H9 (cell line): ENCODE data around the gene P4HA1. TPM values are rescaled to one million over a fixed set of nuclear protein-coding genes. Genes with fewer than 3 reads are reported as not detected.

Source experiments
- DNase-seq: peaks from one replicate; pipeline ENCODE4 v3.0.0-alpha.2; 2017
- H2AFZ ChIP-seq: one replicate; pipeline ENCODE4 v1.6.1; 2013; ENCODE audit warnings: mild to moderate bottlenecking, low read length, control low read depth, moderate library complexity
- H2AK5ac ChIP-seq: 2 replicates; pipeline ENCODE4 v1.6.1; 2013; ENCODE audit warnings: low read length, control low read depth, mixed read lengths; ENCODE audit not compliant: insufficient read length
- H2BK120ac ChIP-seq: one replicate; pipeline ENCODE4 v1.6.1; 2013; ENCODE audit warnings: low read depth, mild to moderate bottlenecking, low read length, control low read depth, inconsistent platforms; ENCODE audit not compliant: poor library complexity, severe bottlenecking
- H2BK12ac ChIP-seq: 2 replicates; pipeline ENCODE4 v1.6.1; 2013; ENCODE audit warnings: low read length, control low read depth, mixed read lengths, low read depth; ENCODE audit not compliant: insufficient read length
- H2BK15ac ChIP-seq: 2 replicates; pipeline ENCODE4 v1.6.1; 2013; ENCODE audit warnings: low read depth, low read length, control low read depth
- H2BK20ac ChIP-seq: one replicate; pipeline ENCODE4 v1.6.1; 2013; ENCODE audit warnings: low read depth, mild to moderate bottlenecking, low read length, control low read depth, inconsistent platforms; ENCODE audit not compliant: poor library complexity, severe bottlenecking
- H2BK5ac ChIP-seq: 2 replicates; pipeline ENCODE4 v1.6.1; 2013; ENCODE audit warnings: low read length, control low read depth, mixed read lengths; ENCODE audit not compliant: insufficient read length
- H3K14ac ChIP-seq: 2 replicates; pipeline ENCODE4 v1.6.1; 2013; ENCODE audit warnings: low read length, control low read depth; ENCODE audit not compliant: insufficient read depth
- H3K18ac ChIP-seq: 2 replicates; pipeline ENCODE4 v1.6.1; 2013; ENCODE audit warnings: low read depth, mild to moderate bottlenecking, mixed read lengths, low read length, control low read depth; ENCODE audit not compliant: insufficient read length
- H3K23ac ChIP-seq: 2 replicates; pipeline ENCODE4 v1.6.1; 2013; ENCODE audit warnings: low read length, control low read depth, mixed read lengths, low read depth; ENCODE audit not compliant: insufficient read length
- H3K23me2 ChIP-seq: 2 replicates; pipeline ENCODE4 v1.6.1; 2013; ENCODE audit warnings: low read depth, mild to moderate bottlenecking, mixed read lengths, low read length, control low read depth; ENCODE audit not compliant: insufficient read length, poor library complexity, severe bottlenecking
- H3K27ac ChIP-seq: 2 replicates; pipeline ENCODE4 v1.5.1; 2013; ENCODE audit warnings: low read length, control low read depth, mixed read lengths, low read depth; ENCODE audit not compliant: insufficient read length
- H3K27me3 ChIP-seq: 2 replicates; pipeline ENCODE4 v1.6.1; 2013; ENCODE audit warnings: low read length, control low read depth, inconsistent platforms; ENCODE audit not compliant: insufficient read depth
- H3K4ac ChIP-seq: 2 replicates; pipeline ENCODE4 v1.6.1; 2013; ENCODE audit warnings: low read depth, mild to moderate bottlenecking, control low read depth, inconsistent platforms, low read length, moderate library complexity
- H3K4me1 ChIP-seq: 2 replicates; pipeline ENCODE4 v1.6.1; 2013; ENCODE audit warnings: low read length, control low read depth, inconsistent platforms; ENCODE audit not compliant: insufficient read depth
- H3K4me2 ChIP-seq: 2 replicates; pipeline ENCODE4 v1.6.1; 2013; ENCODE audit warnings: low read length, control low read depth, mixed read lengths; ENCODE audit not compliant: insufficient read length, insufficient read depth
- H3K56ac ChIP-seq: 2 replicates; pipeline ENCODE4 v1.6.1; 2013; ENCODE audit warnings: low read depth, mild to moderate bottlenecking, mixed read lengths, low read length, control low read depth; ENCODE audit not compliant: insufficient read length
- H3K79me1 ChIP-seq: 2 replicates; pipeline ENCODE4 v1.6.1; 2013; ENCODE audit warnings: low read depth, mild to moderate bottlenecking, moderate library complexity, low read length, control low read depth, inconsistent platforms; ENCODE audit not compliant: insufficient read depth, poor library complexity, severe bottlenecking
- H3K79me2 ChIP-seq: 2 replicates; pipeline ENCODE4 v1.6.1; 2013; ENCODE audit warnings: low read length, control low read depth, inconsistent platforms; ENCODE audit not compliant: insufficient read depth
- H3K9ac ChIP-seq: 2 replicates; pipeline ENCODE4 v1.6.1; 2013; ENCODE audit warnings: low read length, control low read depth, mixed read lengths; ENCODE audit not compliant: insufficient read length; ENCODE audit errors: extremely low read depth
- H3K9me3 ChIP-seq: one replicate; pipeline ENCODE4 v1.6.1; 2013; ENCODE audit warnings: low read depth, low read length, inconsistent platforms; ENCODE audit not compliant: control insufficient read depth
- H3T11ph ChIP-seq: one replicate; pipeline ENCODE4 v1.6.1; 2013; ENCODE audit warnings: mild to moderate bottlenecking, low read length, control low read depth, inconsistent platforms
- H4K20me1 ChIP-seq: one replicate; pipeline ENCODE4 v1.6.1; 2013; ENCODE audit not compliant: control insufficient read depth, insufficient read length, insufficient read depth
- H4K5ac ChIP-seq: 2 replicates; pipeline ENCODE4 v1.6.1; 2013; ENCODE audit warnings: low read depth, mild to moderate bottlenecking, mixed read lengths, low read length, control low read depth; ENCODE audit not compliant: insufficient read length
- H4K8ac ChIP-seq: replicated peaks from 2 replicates; pipeline ENCODE4 v1.6.1; 2013; ENCODE audit warnings: low read length, control low read depth, mixed read lengths, low read depth; ENCODE audit not compliant: insufficient read length
- H4K91ac ChIP-seq: 2 replicates; pipeline ENCODE4 v1.6.1; 2013; ENCODE audit warnings: low read depth, mild to moderate bottlenecking, moderate library complexity, mixed read lengths, low read length, control low read depth; ENCODE audit not compliant: insufficient read length
- H3K27ac Mint-ChIP-seq, 3 experiments: 2 replicates in 2 of 3; 3 replicates in 1 of 3; pipeline ENCODE4 v1.8.0; 2020 to 2021; ENCODE audit warnings: mixed read lengths in 3 of 3, mild to moderate bottlenecking in 1 of 3, moderate library complexity in 1 of 3
- H3K27me3 Mint-ChIP-seq: 2 replicates; pipeline ENCODE4 v1.8.0; 2021; ENCODE audit warnings: low read depth, mild to moderate bottlenecking, moderate library complexity, mixed read lengths
- H3K36me3 Mint-ChIP-seq, 3 experiments: 2 replicates in 2 of 3; 3 replicates in 1 of 3; pipeline ENCODE4 v1.8.0; 2020 to 2021; ENCODE audit warnings: low read depth in 3 of 3, mixed read lengths in 3 of 3; ENCODE audit not compliant: insufficient read depth in 1 of 3
- H3K4me1 Mint-ChIP-seq, 2 experiments: 2 replicates each; pipeline ENCODE4 v1.8.0; 2020; ENCODE audit warnings: mixed read lengths in 2 of 2
- H3K4me3 Mint-ChIP-seq, 2 experiments: 2 replicates in 1 of 2; 3 replicates in 1 of 2; pipeline ENCODE4 v1.8.0; 2020 to 2021; ENCODE audit warnings: mild to moderate bottlenecking in 2 of 2, mixed read lengths in 2 of 2, moderate library complexity in 1 of 2
- H3K9me3 Mint-ChIP-seq, 2 experiments: 2 replicates in 1 of 2; 3 replicates in 1 of 2; pipeline ENCODE4 v1.8.0; 2020; ENCODE audit warnings: mild to moderate bottlenecking in 2 of 2, mixed read lengths in 2 of 2, moderate library complexity in 1 of 2
- CTCF ChIP-seq: fragments of 200-600 bp; sonication (generic); conservative IDR thresholded peaks from 3 replicates; pipeline ENCODE4 v1.8.0; 2021; ENCODE audit warnings: antibody characterized with exemption, mild to moderate bottlenecking
- WGBS: extraction: QIAGEN DNeasy Blood & Tissue Kit; methylation state at CpG from one replicate; pipeline ENCODE4 v1.1.7; 2013; ENCODE audit warnings: missing lambda C conversion rate, low lambda C conversion rate, mixed read lengths; ENCODE audit not compliant: insufficient read length; ENCODE audit errors: extremely low coverage; 5-methylcytosine and 5-hydroxymethylcytosine counted together
- total RNA-seq: library from RNA; stranded (reverse); gene quantifications from 2 replicates; pipeline ENCODE4 v1.2.1, GENCODE V29; 2021

The P4HA1 gene
- total RNA-seq, 1 experiment from 2014 or later = 48.6 TPM

- no peaks in the 10 kb centered on the region for H3K27me3 ChIP-seq
- no peak overlapping the region for H3K4ac ChIP-seq
- H3K18ac ChIP-seq = no peak overlapping the region
- no peak overlapping the region for H3K27ac Mint-ChIP-seq
- no peak for TF ChIP-seq CTCF
- H2AK5ac ChIP-seq = no peak overlapping the region
- H3K9me3 ChIP-seq = no peaks in the 10 kb centered on the region
- no peak overlapping the region for H2BK5ac ChIP-seq
- no peaks in the 10 kb centered on the region for H3K27me3 Mint-ChIP-seq
- no peak overlapping the region for H2BK15ac ChIP-seq
- no CpG with 5 or more reads among the region's 5 CpGs for WGBS
- no peak overlapping the region for H3K23ac ChIP-seq
- H4K20me1 ChIP-seq = no peaks in the 10 kb centered on the region
- H3K4me1 Mint-ChIP-seq = peaks cover 29 to 31% of the 10 kb centered on the region in 2 experiments
- H3K4me2 ChIP-seq = no peak overlapping the region
- no peak overlapping the region for H3K56ac ChIP-seq
- no peak overlapping the region for H2BK20ac ChIP-seq
- H3K79me1 ChIP-seq = no peaks in the 10 kb centered on the region
- no peak overlapping the region for H4K91ac ChIP-seq
- H3K23me2 ChIP-seq = no peaks in the 10 kb centered on the region
- H2BK120ac ChIP-seq = no peak overlapping the region
- H3K36me3 Mint-ChIP-seq = peaks cover 3 to 19% (median 5%) of the 10 kb centered on the region in 3 experiments; a peak in 5 of 7 replicates
- peaks cover 4% of the 10 kb centered on the region for H3K4me1 ChIP-seq
- no peak overlapping the region for H4K8ac ChIP-seq
- no peaks in the 10 kb centered on the region for H3K79me2 ChIP-seq
- H3K4me3 Mint-ChIP-seq = no peak overlapping the region
- H3K27ac ChIP-seq = no peak overlapping the region
- H3K9me3 Mint-ChIP-seq = no peaks in the 10 kb centered on the region
- no peak overlapping the region for H3K14ac ChIP-seq
- DNase-seq = no peak
- no peak overlapping the region for H2BK12ac ChIP-seq
- H3K9ac ChIP-seq = no peak overlapping the region
- H3T11ph ChIP-seq = no peak overlapping the region
- no peak overlapping the region for H2AFZ ChIP-seq
- H4K5ac ChIP-seq = no peak overlapping the region
Observed at GRCh38 chr10:73042130-73042529, 54.5 kb downstream of the P4HA1 start.
